ENCODE measurements around the gene ASPSCR1.

- TF ChIP-seq CTCF (IDR thresholded peaks at IDR 0.05) (no peak), POLR2A (IDR thresholded peaks at IDR 0.05) (no peak)
These were observed 62.4 kb downstream of the ASPSCR1 start for GRCh38 chr17:82039695-82040299.
